Thymus (tissue), 2 donors: Measurements from ENCODE around the gene OR10P1. TPM values are rescaled to one million over a fixed set of nuclear protein-coding genes. Genes with fewer than 3 reads are reported as not detected.

Experiments used
- polyA plus RNA-seq: library from polyadenylated mRNA; stranded (reverse); fragments of 200-250 nt; gene quantifications from one replicate; pipeline ENCODE4 v1.2.3, GENCODE V29; 2013
- total RNA-seq: library from RNA; stranded (reverse); fragments of 120-200 nt; gene quantifications from one replicate; pipeline ENCODE4 v1.2.4, GENCODE V29; 2013
- donor health status: healthy.

The OR10P1 gene
- total and polyA plus RNA-seq, 2 donors = 0.05 TPM; not detected in 1

Other genes with a start within 250 kb of the OR10P1 start
- not detected for gene OR6C65, start 236.4 kb upstream of the OR10P1 start, total RNA-seq
- gene OR6C65, start 236.4 kb upstream of the OR10P1 start, polyA plus RNA-seq = 0.02 TPM
- gene OR6C76, start 210.6 kb upstream of the OR10P1 start, total RNA-seq = not detected
- gene OR6C76, start 210.6 kb upstream of the OR10P1 start, polyA plus RNA-seq = not detected
- not detected for gene OR6C2, start 192.8 kb upstream of the OR10P1 start, total RNA-seq
- gene OR6C2, start 192.8 kb upstream of the OR10P1 start, polyA plus RNA-seq = not detected
- gene OR6C70, start 166.8 kb upstream of the OR10P1 start, total RNA-seq = not detected
- gene OR6C70, start 166.8 kb upstream of the OR10P1 start, polyA plus RNA-seq = not detected
- gene OR6C68, start 144.5 kb upstream of the OR10P1 start, total RNA-seq = not detected
- not detected for gene OR6C68, start 144.5 kb upstream of the OR10P1 start, polyA plus RNA-seq
- gene OR6C4, start 87.3 kb upstream of the OR10P1 start, total RNA-seq = not detected
- gene OR6C4, start 87.3 kb upstream of the OR10P1 start, polyA plus RNA-seq = not detected
- gene OR2AP1, start 64.4 kb upstream of the OR10P1 start, total RNA-seq = not detected
- gene OR2AP1, start 64.4 kb upstream of the OR10P1 start, polyA plus RNA-seq = 0.02 TPM
- 2.8 TPM for gene ITGA7, start 71.0 kb downstream of the OR10P1 start, total RNA-seq
- gene ITGA7, start 71.0 kb downstream of the OR10P1 start, polyA plus RNA-seq = 18.7 TPM
- 168 TPM for gene BLOC1S1, start 79.2 kb downstream of the OR10P1 start, total RNA-seq
- 190 TPM for gene BLOC1S1, start 79.2 kb downstream of the OR10P1 start, polyA plus RNA-seq
- gene RDH5, start 83.5 kb downstream of the OR10P1 start, total RNA-seq = 1.8 TPM
- gene RDH5, start 83.5 kb downstream of the OR10P1 start, polyA plus RNA-seq = 7.6 TPM
- gene CD63, start 92.1 kb downstream of the OR10P1 start, total RNA-seq = 221 TPM
- gene CD63, start 92.1 kb downstream of the OR10P1 start, polyA plus RNA-seq = 598 TPM
- 1.9 TPM for gene GDF11, start 106.2 kb downstream of the OR10P1 start, total RNA-seq
- gene GDF11, start 106.2 kb downstream of the OR10P1 start, polyA plus RNA-seq = 2.8 TPM
- gene SARNP, start 180.8 kb downstream of the OR10P1 start, total RNA-seq = 141 TPM
- gene SARNP, start 180.8 kb downstream of the OR10P1 start, polyA plus RNA-seq = 112 TPM
- 32.9 TPM for gene ORMDL2, start 181.1 kb downstream of the OR10P1 start, total RNA-seq
- 36.3 TPM for gene ORMDL2, start 181.1 kb downstream of the OR10P1 start, polyA plus RNA-seq
- 35.5 TPM for gene DNAJC14, start 192.7 kb downstream of the OR10P1 start, total RNA-seq
- gene DNAJC14, start 192.7 kb downstream of the OR10P1 start, polyA plus RNA-seq = 22.2 TPM
- gene MMP19, start 206.0 kb downstream of the OR10P1 start, total RNA-seq = 4.5 TPM
- 19.9 TPM for gene MMP19, start 206.0 kb downstream of the OR10P1 start, polyA plus RNA-seq